ENCODE measurements around the gene LCP1.

The LCP1 gene

GRCh38 chr13:46127358-46128023, 54.5 kb downstream of the LCP1 start:
- no peak for DNase-seq (ENCODE audit: low spot score)

- DNase-seq (ENCODE audit: low spot score): peak; percentile 67
Measured at GRCh38 chr13:46126552-46127357, 55.2 kb downstream of the LCP1 start.

GRCh38 chr13:46126056-46126455, 55.9 kb downstream of the LCP1 start:
- DNase-seq (ENCODE audit: low spot score): no peak

GRCh38 chr13:46124967-46125933, 56.7 kb downstream of the LCP1 start:
- peak; percentile 9 for DNase-seq (ENCODE audit: low spot score)

GRCh38 chr13:46124531-46124966, 57.4 kb downstream of the LCP1 start:
- DNase-seq (ENCODE audit: low spot score): peak; percentile 17

GRCh38 chr13:46122304-46122703, 59.7 kb downstream of the LCP1 start:
- DNase-seq (ENCODE audit: low spot score): no peak

- no peak for DNase-seq (ENCODE audit: low spot score)
Measured at GRCh38 chr13:46121597-46122163, 60.3 kb downstream of the LCP1 start.

- DNase-seq (ENCODE audit: low spot score): no peak
Measured at GRCh38 chr13:46121033-46121432, 60.9 kb downstream of the LCP1 start.

GRCh38 chr13:46119883-46120614, 61.9 kb downstream of the LCP1 start:
- DNase-seq (ENCODE audit: low spot score): no peak

GRCh38 chr13:46116653-46117502, 65.1 kb downstream of the LCP1 start:
- DNase-seq (ENCODE audit: low spot score): no peak

GRCh38 chr13:46114613-46115012, 67.4 kb downstream of the LCP1 start:
- DNase-seq (ENCODE audit: low spot score): no peak

GRCh38 chr13:46113596-46113995, 68.4 kb downstream of the LCP1 start:
- DNase-seq (ENCODE audit: low spot score): no peak

GRCh38 chr13:46111151-46111550, 70.8 kb downstream of the LCP1 start:
- no peak for DNase-seq (ENCODE audit: low spot score)

- no peak for DNase-seq (ENCODE audit: low spot score)
Measured at GRCh38 chr13:46109451-46109850, 72.5 kb downstream of the LCP1 start.

GRCh38 chr13:46106839-46107371, 75.1 kb downstream of the LCP1 start:
- DNase-seq (ENCODE audit: low spot score): no peak

- no peak for DNase-seq (ENCODE audit: low spot score)
Measured at GRCh38 chr13:46104868-46105267, 77.1 kb downstream of the LCP1 start, which contains the start of gene CPB2. Gene CPB2 (minus strand): TSS chr13:46105033. CDS start chr13:46105009, 24 bp downstream.

GRCh38 chr13:46103037-46103436, 78.9 kb downstream of the LCP1 start:
- no peak for DNase-seq (ENCODE audit: low spot score)

GRCh38 chr13:46102255-46102605, 79.7 kb downstream of the LCP1 start:
- no peak for DNase-seq (ENCODE audit: low spot score)

GRCh38 chr13:46101484-46102254, 80.3 kb downstream of the LCP1 start:
- DNase-seq (ENCODE audit: low spot score): no peak
